ENCODE data around the gene FANCC. TPM values are rescaled to one million over a fixed set of nuclear protein-coding genes. Genes with fewer than 3 reads are reported as not detected.

FANCC gene
- total RNA-seq, 2 donors from 2014 or later, result 10.5 to 23.6 TPM

- peaks cover 4% of the 10 kb centered on the region for H3K36me3 ChIP-seq
- H3K27ac ChIP-seq, result no peak overlapping the region
- H3K4me1 ChIP-seq, result no peaks in the 10 kb centered on the region
- no peaks in the 10 kb centered on the region for H3K9me3 ChIP-seq
- no peaks in the 10 kb centered on the region for H3K27me3 ChIP-seq
- intact Hi-C loops (cut with DNase I), result no loop called here
- no peak overlapping the region for H3K4me3 ChIP-seq
- no peak for DNase-seq
- TF ChIP-seq, protein P1, sequence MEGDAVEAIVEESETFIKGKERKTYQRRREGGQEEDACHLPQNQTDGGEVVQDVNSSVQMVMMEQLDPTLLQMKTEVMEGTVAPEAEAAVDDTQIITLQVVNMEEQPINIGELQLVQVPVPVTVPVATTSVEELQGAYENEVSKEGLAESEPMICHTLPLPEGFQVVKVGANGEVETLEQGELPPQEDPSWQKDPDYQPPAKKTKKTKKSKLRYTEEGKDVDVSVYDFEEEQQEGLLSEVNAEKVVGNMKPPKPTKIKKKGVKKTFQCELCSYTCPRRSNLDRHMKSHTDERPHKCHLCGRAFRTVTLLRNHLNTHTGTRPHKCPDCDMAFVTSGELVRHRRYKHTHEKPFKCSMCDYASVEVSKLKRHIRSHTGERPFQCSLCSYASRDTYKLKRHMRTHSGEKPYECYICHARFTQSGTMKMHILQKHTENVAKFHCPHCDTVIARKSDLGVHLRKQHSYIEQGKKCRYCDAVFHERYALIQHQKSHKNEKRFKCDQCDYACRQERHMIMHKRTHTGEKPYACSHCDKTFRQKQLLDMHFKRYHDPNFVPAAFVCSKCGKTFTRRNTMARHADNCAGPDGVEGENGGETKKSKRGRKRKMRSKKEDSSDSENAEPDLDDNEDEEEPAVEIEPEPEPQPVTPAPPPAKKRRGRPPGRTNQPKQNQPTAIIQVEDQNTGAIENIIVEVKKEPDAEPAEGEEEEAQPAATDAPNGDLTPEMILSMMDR (IDR thresholded peaks at IDR 0.05), result no peak
- no peak overlapping the region for H3K9ac ChIP-seq (ENCODE audit: low read depth in 2 of 2, low read length in 2 of 2)
Measured at GRCh38 chr9:95085036-95085770, 232.3 kb downstream of the FANCC start.

DNA sequence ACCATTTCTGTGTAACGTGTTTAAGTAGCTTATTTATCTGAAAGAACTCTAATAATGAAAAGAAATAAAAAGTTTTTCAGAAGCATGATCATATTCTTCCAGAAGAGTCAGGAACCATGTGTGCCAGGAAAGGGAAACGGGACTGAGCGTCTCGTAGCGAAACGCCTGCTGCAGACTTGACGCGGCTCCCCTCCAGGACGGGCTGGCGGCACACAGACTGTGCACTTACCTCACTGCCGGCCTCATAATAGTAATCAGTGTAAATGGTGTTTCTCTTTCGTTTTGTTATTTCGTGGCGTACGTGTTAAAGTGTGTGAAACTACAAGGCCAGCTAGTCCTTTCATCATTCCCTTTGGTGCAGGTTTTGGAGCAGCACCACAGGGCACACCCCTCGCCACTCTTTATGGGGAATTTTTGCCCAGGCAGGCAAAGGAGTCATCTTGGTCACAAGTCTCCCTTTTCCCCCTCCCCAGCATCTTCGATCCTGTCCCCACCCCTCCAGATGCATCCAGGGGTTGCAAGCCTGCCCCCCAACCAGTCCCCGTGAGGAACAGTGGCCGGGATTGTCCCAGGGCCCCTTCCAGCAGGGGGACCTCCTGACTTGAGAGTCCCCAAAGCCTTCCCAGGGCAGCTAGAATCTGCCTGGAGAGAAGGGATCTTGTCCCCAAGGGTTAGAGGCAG is 233.1 kb downstream of the FANCC start:
- Histone ChIP-seq H3K9me3 (no peaks in the 10 kb centered on the region), H3K9ac (ENCODE audit: low read depth in 2 of 2, low read length in 2 of 2) (no peak overlapping the region), H3K27ac (no peak overlapping the region), H3K27me3 (no peaks in the 10 kb centered on the region), H3K4me3 (no peak overlapping the region), H3K36me3 (peaks cover 4% of the 10 kb centered on the region), H3K4me1 (no peaks in the 10 kb centered on the region)
- TF ChIP-seq, protein P1 (IDR thresholded peaks at IDR 0.05), result no peak
- intact Hi-C loops (cut with DNase I), result no loop called here
- DNase-seq, result no peak

DNA sequence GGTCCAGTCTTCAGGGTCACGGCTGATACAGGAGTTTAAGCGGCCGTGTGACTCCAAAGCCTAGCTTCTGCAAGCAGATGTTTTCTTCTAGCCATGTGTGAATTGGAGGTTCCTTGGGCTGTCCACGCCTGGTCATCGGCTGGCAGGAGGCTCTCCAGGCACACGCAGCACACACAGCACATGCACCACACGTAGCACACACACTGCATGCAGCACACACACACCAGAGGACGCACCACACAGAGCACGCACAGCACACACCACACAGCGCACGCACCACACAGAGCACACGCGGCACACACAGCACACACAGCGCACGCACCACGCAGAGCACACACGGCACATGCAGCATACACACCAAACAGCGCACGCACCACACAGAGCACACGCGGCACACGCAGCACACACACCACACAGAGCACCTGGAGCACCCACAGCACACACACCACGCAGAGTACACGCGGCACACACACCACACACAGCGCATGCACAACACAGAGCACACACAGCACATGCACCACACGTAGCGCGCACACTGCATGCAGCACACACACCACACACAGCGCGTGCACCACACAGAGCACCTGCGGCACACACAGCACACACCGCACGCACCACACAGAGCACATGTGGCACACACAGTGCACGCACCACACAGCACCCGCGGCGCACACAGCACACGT is 234.3 kb downstream of the FANCC start:
- H3K36me3 ChIP-seq, result peaks cover 4% of the 10 kb centered on the region
- TF ChIP-seq, protein P1 (IDR thresholded peaks at IDR 0.05), result no peak
- DNase-seq, result no peak
- H3K9me3 ChIP-seq, result no peaks in the 10 kb centered on the region
- H3K4me1 ChIP-seq, result no peaks in the 10 kb centered on the region
- no peak overlapping the region for H3K9ac ChIP-seq (ENCODE audit: low read depth in 2 of 2, low read length in 2 of 2)
- H3K4me3 ChIP-seq, result no peak overlapping the region
- H3K27ac ChIP-seq, result no peak overlapping the region
- no peaks in the 10 kb centered on the region for H3K27me3 ChIP-seq
- intact Hi-C loops (cut with DNase I), result no loop called here

GRCh38 chr9:95082401-95083084 is 235.0 kb downstream of the FANCC start:
- intact Hi-C loops (cut with DNase I), result no loop called here
- Histone ChIP-seq H3K27ac (no peak overlapping the region), H3K9me3 (no peaks in the 10 kb centered on the region), H3K36me3 (peaks cover 4% of the 10 kb centered on the region), H3K9ac (ENCODE audit: low read depth in 2 of 2, low read length in 2 of 2) (no peak overlapping the region), H3K27me3 (no peaks in the 10 kb centered on the region), H3K4me1 (no peaks in the 10 kb centered on the region), H3K4me3 (no peak overlapping the region)
- TF ChIP-seq, protein P1 (IDR thresholded peaks at IDR 0.05), result no peak
- DNase-seq, result no peak

DNA sequence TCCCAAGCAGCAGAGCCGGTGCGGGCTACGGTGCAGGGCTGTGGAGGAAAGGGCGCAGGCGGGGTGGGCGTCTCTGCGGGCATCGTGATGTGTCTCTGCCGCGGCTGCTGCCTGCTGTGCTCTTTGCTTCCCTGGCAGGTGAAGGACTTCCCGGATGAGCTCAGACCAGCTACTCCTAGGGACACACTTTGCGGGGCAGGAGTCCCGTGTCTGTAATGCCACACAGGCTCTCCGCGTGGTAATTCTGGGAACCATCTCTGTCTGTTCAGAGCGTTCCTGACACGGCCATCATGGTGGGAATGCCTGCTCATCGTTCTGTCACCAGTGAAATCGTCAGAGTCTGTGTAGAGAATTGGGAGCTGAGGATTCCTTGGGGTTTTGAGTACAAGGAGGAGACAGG is 235.5 kb downstream of the FANCC start:
- Histone ChIP-seq H3K9ac (ENCODE audit: low read depth in 2 of 2, low read length in 2 of 2) (no peak overlapping the region), H3K27me3 (no peaks in the 10 kb centered on the region), H3K4me1 (peaks cover 4% of the 10 kb centered on the region), H3K4me3 (no peak overlapping the region), H3K36me3 (peaks cover 4% of the 10 kb centered on the region), H3K9me3 (no peaks in the 10 kb centered on the region), H3K27ac (no peak overlapping the region)
- no peak for DNase-seq
- intact Hi-C loops (cut with DNase I), result no loop called here
- TF ChIP-seq, protein P1 (IDR thresholded peaks at IDR 0.05), result no peak
